Measurements from ENCODE around the gene GRID2. TPM values are rescaled to one million over a fixed set of nuclear protein-coding genes. Genes with fewer than 3 reads are reported as not detected.

GRID2 gene
- total RNA-seq, 1 donor from 2014 or later, result 0.05 TPM

GRCh38 chr4:93748373-93749291 is 1444.9 kb downstream of the GRID2 start:
- DNase-seq (ENCODE audit: low spot score), result no peak

GRCh38 chr4:93749292-93749761 is 1445.6 kb downstream of the GRID2 start:
- no peak for DNase-seq (ENCODE audit: low spot score)

GRCh38 chr4:93751411-93751810 is 1447.6 kb downstream of the GRID2 start:
- DNase-seq (ENCODE audit: low spot score), result no peak

- DNase-seq (ENCODE audit: low spot score), result no peak
Observed at GRCh38 chr4:93756101-93756500, 1452.3 kb downstream of the GRID2 start.

DNA sequence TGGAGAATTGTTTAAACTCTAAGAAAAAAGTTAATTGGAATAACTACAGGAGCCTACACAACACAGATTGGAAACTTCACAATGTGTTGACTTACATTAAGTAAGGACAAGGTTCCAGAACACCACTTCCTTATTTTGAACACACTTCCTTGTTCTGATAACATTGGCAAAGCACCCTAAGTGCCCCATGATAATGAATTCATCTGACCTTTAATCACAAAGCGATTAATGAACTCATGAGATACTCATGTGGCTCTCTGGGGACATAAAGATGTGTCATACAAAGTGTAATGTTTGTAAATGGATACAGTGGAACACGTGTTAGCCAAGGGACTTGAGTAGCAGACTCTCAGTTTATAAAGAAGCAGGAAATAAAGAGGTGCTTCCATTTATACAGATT is 1455.7 kb downstream of the GRID2 start:
- no peak for DNase-seq (ENCODE audit: low spot score)

- DNase-seq (ENCODE audit: low spot score), result no peak
Observed at GRCh38 chr4:93760284-93760683, 1456.5 kb downstream of the GRID2 start.

DNA sequence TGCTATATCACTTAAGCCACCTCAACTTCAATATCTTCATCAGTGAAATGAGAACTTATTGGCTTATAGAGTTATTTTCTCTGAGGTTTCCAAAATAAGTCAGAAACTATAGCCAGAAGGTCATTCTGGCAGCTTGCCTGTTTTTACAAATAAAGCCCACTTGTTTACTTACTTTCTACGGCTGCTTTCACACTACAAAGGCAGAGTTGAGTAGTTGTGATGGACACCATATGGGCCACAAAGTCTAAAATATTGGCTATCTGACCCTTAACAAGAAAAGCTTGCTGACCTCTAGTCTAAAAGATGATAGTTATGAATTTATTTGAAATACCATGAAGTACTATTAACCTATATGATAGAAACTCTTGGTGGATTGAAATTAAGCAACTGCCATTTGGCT is 1457.5 kb downstream of the GRID2 start:
- DNase-seq (ENCODE audit: low spot score), result no peak

GRCh38 chr4:93764639-93765246 is 1461.0 kb downstream of the GRID2 start:
- DNase-seq (ENCODE audit: low spot score), result no peak

DNA sequence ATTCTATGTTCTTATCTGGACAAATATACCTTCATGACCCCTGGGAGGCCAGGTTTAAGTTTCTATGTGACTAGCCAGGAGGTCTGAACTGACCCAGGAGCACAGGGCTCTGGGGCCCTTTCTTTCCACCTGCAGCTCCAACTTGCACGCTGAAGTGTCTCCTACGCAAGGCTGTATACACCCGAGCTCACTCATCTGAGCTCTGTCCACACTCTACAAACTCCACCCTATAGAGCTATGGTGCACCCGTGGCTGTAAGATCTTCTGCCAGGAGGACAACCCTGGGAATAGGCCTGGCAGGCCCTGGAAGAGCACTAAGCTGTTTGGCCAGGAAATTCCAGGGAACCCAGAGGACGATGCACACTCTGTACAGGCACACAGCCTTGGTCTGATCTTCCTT is 1464.2 kb downstream of the GRID2 start:
- DNase-seq (ENCODE audit: low spot score), result no peak

DNA sequence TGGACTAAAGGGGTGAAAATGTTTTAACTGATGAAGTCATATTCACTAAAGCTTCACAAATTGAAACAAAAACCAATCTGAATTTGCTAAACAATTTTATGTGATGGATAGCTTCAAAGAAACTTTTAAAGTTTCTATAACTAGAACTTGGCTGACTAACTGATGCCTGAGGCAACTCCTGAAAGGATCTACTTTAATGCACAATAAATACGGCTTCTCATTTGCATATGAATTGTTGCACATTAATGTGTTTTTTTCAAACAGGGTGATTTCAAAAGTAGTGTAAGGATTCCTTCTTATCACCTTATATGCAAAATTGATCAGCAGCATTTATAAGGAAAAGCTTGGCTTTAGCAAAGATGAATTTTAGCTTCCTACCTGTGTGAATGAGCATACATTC is 1466.4 kb downstream of the GRID2 start:
- DNase-seq (ENCODE audit: low spot score), result no peak

GRCh38 chr4:93771640-93772411 is 1468.1 kb downstream of the GRID2 start:
- DNase-seq (ENCODE audit: low spot score), result no peak

DNA sequence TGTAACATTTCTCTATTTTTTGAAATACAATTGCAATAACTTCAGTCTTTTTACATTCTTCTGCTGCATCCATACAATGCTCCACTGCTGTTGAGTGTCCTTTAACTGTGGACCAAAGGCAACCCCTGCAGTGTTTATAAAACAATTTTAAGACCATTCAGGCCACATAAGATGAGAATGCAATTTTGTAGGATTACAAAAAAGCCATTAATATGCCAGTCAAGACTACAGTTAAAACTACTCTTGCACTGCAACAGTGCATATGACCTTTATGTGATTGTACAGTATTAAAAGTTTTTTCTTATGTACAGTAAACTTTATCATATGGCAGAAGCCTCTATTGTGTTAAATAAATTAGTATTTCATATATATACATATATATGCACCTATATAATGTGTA is 1469.1 kb downstream of the GRID2 start:
- DNase-seq (ENCODE audit: low spot score), result no peak

- no peak for DNase-seq (ENCODE audit: low spot score)
Observed at GRCh38 chr4:93775551-93775950, 1471.8 kb downstream of the GRID2 start.

GRCh38 chr4:93776386-93777080 is 1472.8 kb downstream of the GRID2 start:
- DNase-seq (ENCODE audit: low spot score), result no peak

DNA sequence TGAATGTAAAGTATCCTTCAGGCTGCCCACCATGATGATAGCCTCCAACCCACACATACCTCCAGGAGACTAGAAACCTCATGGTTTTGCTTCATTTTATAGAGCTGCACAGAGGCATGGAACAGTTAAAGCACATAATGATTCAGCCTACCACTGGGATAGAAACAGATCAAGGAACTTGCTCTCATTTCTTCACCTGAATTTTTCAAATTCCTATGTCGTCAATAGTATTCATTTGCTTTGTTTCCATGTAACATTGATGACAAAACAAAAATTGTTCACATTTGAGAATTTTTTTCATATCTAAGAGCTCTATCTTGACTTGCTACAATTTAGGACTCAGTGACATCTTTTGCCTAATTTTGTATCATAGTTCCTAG is 1473.3 kb downstream of the GRID2 start:
- no peak for DNase-seq (ENCODE audit: low spot score)

DNA sequence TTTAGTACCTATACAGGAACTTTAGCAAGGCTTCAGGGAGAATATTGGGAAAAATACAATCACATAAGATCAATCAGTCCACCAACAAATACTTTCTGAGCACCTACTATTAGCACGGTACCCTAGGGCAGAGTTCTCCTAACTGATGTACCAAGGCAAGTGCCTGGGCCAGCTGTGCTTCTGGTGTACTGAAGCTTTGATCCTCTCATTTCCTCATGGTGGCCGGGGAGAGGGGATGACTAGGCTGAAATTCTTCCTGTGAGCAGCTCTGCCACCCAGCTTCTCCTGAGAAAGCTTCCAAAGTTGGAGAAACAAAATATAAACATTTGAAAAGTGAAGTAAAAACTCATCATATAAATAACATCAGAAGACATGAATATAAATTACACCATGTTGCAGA is 1475.5 kb downstream of the GRID2 start:
- no peak for DNase-seq (ENCODE audit: low spot score)

- no peak for DNase-seq (ENCODE audit: low spot score)
Observed at GRCh38 chr4:93780080-93780479, 1476.3 kb downstream of the GRID2 start.

- no peak for DNase-seq (ENCODE audit: low spot score)
Observed at GRCh38 chr4:93781198-93781597, 1477.4 kb downstream of the GRID2 start.

- no peak for DNase-seq (ENCODE audit: low spot score)
Observed at GRCh38 chr4:93786149-93786548, 1482.4 kb downstream of the GRID2 start.

- no peak for DNase-seq (ENCODE audit: low spot score)
Observed at GRCh38 chr4:93788712-93789111, 1484.9 kb downstream of the GRID2 start.

DNA sequence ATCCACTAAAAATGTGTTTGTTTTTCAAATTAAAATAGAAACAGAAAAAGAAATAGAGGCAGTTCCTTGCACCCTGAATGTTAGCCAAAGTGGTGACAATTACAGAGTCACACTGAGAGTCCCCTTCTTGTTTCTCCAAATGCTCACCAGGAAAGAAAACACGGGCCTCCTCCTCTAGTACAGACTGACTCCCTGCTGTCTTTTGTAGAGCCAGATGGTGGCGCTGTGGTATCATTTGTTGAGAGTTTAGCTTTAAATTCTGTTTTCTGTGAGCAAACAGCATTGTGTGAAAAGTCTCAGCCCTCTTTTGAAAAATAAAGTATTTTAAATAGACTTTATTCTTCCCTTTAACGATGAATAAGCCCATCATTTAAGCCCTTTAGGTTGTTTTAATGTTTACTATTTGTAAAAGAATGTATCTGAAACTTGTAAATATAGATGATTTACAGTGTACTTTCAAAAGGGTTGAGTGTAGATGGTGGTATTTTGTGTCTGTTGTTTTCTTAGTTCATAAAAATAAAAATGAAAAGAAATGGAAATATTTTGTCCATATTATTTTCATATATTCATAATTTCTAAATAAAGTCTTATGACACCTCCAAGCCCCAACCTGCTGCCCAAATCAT is 1487.9 kb downstream of the GRID2 start:
- peak; percentile 53 for DNase-seq (ENCODE audit: low spot score)

All from ureter (tissue), 1 donor.